HG03558 (cell line): ENCODE measurements around the gene WRNIP1.
"Not testable (repeated sequence)": the region's sequence is repeated elsewhere in the genome, so short reads cannot be mapped to it uniquely, and the experiment has no call there.

ENCODE experiments used
- ATAC-seq: cut with Tn5 transposase; IDR thresholded peaks from one replicate; pipeline ENCODE4 v1.9.1; 2021; ENCODE audit warnings: moderate number of reproducible peaks; ENCODE audit not compliant: unreplicated experiment; ENCODE audit errors: extremely low read depth

WRNIP1 gene

GRCh38 chr6:2800552-2801316 lies 35.5 kb downstream of the WRNIP1 start:
- ATAC-seq, result no peak

GRCh38 chr6:2801687-2802086 lies 36.5 kb downstream of the WRNIP1 start:
- ATAC-seq, result not testable (repeated sequence)

GRCh38 chr6:2802521-2803060 lies 37.4 kb downstream of the WRNIP1 start:
- ATAC-seq, result no peak

GRCh38 chr6:2803731-2804429 lies 38.7 kb downstream of the WRNIP1 start:
- no peak for ATAC-seq

- ATAC-seq, result no peak
These were observed 39.3 kb downstream of the WRNIP1 start for GRCh38 chr6:2804516-2804915.

GRCh38 chr6:2805031-2805430 lies 39.8 kb downstream of the WRNIP1 start:
- ATAC-seq, result no peak

GRCh38 chr6:2806644-2807043 lies 41.5 kb downstream of the WRNIP1 start:
- ATAC-seq, result no peak

- no peak for ATAC-seq
These were observed 42.3 kb downstream of the WRNIP1 start for GRCh38 chr6:2807342-2808090.

GRCh38 chr6:2809015-2809414 lies 43.8 kb downstream of the WRNIP1 start:
- no peak for ATAC-seq

- ATAC-seq, result no peak
These were observed 45.0 kb downstream of the WRNIP1 start for GRCh38 chr6:2810092-2810671.

GRCh38 chr6:2812695-2813094 lies 47.5 kb downstream of the WRNIP1 start:
- ATAC-seq, result no peak

GRCh38 chr6:2816158-2816557 lies 51.0 kb downstream of the WRNIP1 start:
- ATAC-seq, result no peak

GRCh38 chr6:2817903-2818443 lies 52.8 kb downstream of the WRNIP1 start:
- ATAC-seq, result no peak

GRCh38 chr6:2818593-2818992 lies 53.4 kb downstream of the WRNIP1 start:
- no peak for ATAC-seq

GRCh38 chr6:2819115-2819514 lies 53.9 kb downstream of the WRNIP1 start:
- no peak for ATAC-seq

GRCh38 chr6:2819978-2820377 lies 54.8 kb downstream of the WRNIP1 start:
- ATAC-seq, result no peak

- ATAC-seq, result no peak
These were observed 55.2 kb downstream of the WRNIP1 start for GRCh38 chr6:2820415-2820814.

- ATAC-seq, result no peak
These were observed 56.4 kb downstream of the WRNIP1 start for GRCh38 chr6:2821554-2821953.

GRCh38 chr6:2823104-2823850 lies 58.1 kb downstream of the WRNIP1 start:
- no peak for ATAC-seq

GRCh38 chr6:2826131-2826530 lies 60.9 kb downstream of the WRNIP1 start:
- ATAC-seq, result no peak
